Measurements from ENCODE around the gene LCOR. TPM values are rescaled to one million over a fixed set of nuclear protein-coding genes. Genes with fewer than 3 reads are reported as not detected.

The LCOR gene
- total RNA-seq, 1 experiment from 2014 or later = 39.2 TPM

DNA sequence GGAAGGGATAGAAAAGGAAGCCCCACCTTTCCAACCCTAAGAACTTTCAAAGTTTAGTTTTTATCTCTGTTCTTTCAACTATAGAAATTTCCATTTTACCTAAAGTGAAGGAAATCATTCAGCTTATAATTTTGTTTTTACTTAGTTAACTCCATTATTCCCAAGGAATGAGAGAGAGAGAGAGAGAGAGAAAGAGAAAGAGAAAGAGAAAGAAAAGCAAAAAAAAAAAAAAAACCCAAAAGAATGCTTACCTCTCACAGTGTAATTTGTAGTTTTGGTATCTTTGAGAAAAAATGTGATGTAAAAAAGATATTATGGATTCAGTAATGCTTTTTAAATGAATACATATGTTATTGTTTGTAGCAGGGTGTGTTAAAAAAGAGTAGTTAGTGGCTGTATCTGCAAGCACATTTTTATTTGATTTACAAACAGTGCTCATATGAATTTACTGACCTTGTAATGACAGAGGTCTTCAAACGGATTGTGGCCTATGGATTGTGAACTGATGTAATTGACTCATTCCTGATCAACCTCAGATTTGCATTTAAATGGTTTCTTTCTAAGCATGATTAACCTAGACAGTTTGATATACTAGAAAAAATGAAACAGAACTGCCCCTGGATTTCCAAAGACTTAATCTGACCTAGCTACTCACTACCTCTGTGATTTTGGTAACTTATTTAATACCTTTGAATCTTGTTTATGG, 64.9 kb downstream of the LCOR start:
- ChIA-PET POLR2A (ENCODE audit: low non-redundant PET) (no interaction called here), CTCF (no interaction called here)
- no peak for DNase-seq (ENCODE audit: low spot score)
- intact Hi-C loops (cut with micrococcal nuclease; ENCODE audit: unreplicated experiment) = no loop called here
- H3K4me3 ChIP-seq (ENCODE audit: low read depth, low read length, poor library complexity, severe bottlenecking) = no peak overlapping the region
- H3K4me1 ChIP-seq (ENCODE audit: insufficient read depth, low read length, poor library complexity, severe bottlenecking) = no peaks in the 10 kb centered on the region
- H3K27ac ChIP-seq (ENCODE audit: low read depth, low read length, poor library complexity, severe bottlenecking) = no peak overlapping the region
- TF ChIP-seq, protein P1, sequence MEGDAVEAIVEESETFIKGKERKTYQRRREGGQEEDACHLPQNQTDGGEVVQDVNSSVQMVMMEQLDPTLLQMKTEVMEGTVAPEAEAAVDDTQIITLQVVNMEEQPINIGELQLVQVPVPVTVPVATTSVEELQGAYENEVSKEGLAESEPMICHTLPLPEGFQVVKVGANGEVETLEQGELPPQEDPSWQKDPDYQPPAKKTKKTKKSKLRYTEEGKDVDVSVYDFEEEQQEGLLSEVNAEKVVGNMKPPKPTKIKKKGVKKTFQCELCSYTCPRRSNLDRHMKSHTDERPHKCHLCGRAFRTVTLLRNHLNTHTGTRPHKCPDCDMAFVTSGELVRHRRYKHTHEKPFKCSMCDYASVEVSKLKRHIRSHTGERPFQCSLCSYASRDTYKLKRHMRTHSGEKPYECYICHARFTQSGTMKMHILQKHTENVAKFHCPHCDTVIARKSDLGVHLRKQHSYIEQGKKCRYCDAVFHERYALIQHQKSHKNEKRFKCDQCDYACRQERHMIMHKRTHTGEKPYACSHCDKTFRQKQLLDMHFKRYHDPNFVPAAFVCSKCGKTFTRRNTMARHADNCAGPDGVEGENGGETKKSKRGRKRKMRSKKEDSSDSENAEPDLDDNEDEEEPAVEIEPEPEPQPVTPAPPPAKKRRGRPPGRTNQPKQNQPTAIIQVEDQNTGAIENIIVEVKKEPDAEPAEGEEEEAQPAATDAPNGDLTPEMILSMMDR (conservative IDR thresholded peaks at IDR 0.05; ENCODE audit: low read depth, low read length) = no peak
- no peak for TF ChIP-seq EZH2 (IDR thresholded peaks at IDR 0.05; ENCODE audit: borderline replicate concordance, low read depth, low read length, poor library complexity, severe bottlenecking)
- no peaks in the 10 kb centered on the region for H3K9me3 ChIP-seq (ENCODE audit: low read depth, low read length, poor library complexity, severe bottlenecking)
- H3K27me3 ChIP-seq (replicated peaks; ENCODE audit: insufficient read depth, low read depth, low read length, poor library complexity) = no peaks in the 10 kb centered on the region
- no peaks in the 10 kb centered on the region for H3K36me3 ChIP-seq (ENCODE audit: insufficient read depth, low read length, poor library complexity, severe bottlenecking)
- BruUV-seq (replicated peaks) = no TSS peak

DNA sequence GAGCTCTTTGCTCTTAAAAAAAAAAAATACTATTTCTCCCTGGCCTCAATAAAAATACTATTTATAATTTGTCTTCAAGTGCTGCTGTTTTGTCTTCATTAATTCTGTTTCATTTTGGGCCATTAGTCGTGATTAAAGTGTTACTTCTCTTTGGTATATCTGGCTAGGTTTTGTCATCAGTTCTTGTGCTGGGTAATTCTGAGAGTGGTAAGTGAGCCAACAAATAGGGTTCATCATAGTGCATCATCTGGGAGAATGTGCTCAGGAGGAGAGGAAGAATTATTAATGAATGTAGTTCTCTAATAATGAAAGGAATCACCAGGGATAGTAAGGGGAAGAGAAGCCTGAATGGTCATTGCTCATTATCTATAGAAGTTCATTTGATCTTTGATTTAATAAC, 70.0 kb downstream of the LCOR start:
- no peak for DNase-seq (ENCODE audit: low spot score)
- no peak for TF ChIP-seq EZH2 (IDR thresholded peaks at IDR 0.05; ENCODE audit: borderline replicate concordance, low read depth, low read length, poor library complexity, severe bottlenecking)
- TF ChIP-seq, protein P1 (conservative IDR thresholded peaks at IDR 0.05; ENCODE audit: low read depth, low read length) = no peak
- H3K27me3 ChIP-seq (replicated peaks; ENCODE audit: insufficient read depth, low read depth, low read length, poor library complexity) = no peaks in the 10 kb centered on the region
- CTCF ChIA-PET = no interaction called here
- intact Hi-C loops (cut with micrococcal nuclease; ENCODE audit: unreplicated experiment) = no loop called here
- no peaks in the 10 kb centered on the region for H3K36me3 ChIP-seq (ENCODE audit: insufficient read depth, low read length, poor library complexity, severe bottlenecking)
- no peak overlapping the region for H3K27ac ChIP-seq (ENCODE audit: low read depth, low read length, poor library complexity, severe bottlenecking)
- H3K4me3 ChIP-seq (ENCODE audit: low read depth, low read length, poor library complexity, severe bottlenecking) = no peak overlapping the region
- no peaks in the 10 kb centered on the region for H3K4me1 ChIP-seq (ENCODE audit: insufficient read depth, low read length, poor library complexity, severe bottlenecking)
- no peaks in the 10 kb centered on the region for H3K9me3 ChIP-seq (ENCODE audit: low read depth, low read length, poor library complexity, severe bottlenecking)
- BruUV-seq (replicated peaks) = no TSS peak
- POLR2A ChIA-PET (ENCODE audit: low non-redundant PET) = no interaction called here

DNA sequence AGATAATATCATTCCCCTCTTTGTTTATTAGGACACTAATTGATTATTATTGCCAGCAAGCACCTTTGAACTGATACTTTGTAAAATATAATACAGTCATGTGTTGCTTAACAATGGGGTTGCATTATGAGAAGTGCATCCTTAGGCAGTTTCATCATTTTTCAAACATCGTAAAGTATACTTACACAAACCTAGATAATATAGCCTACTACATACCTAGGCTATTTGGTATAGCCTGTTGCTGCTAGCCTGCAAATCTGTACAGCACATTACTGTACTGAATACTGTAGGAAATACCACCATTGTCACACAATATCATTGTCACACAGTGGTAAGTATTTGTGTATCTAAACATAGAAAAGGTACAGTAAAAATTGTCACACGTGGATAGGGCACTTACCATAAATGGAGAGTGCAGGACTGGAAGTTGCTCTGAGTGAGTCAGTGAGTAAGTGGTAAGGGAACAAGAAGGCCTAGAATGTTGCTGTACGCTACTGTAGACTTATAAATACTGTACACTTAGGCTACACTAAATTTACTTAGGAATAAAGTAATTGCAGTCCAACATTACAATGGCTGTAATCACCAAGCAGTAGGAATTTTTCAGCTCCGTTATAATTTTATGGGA, 70.7 kb downstream of the LCOR start:
- ChIA-PET CTCF (no interaction called here), POLR2A (ENCODE audit: low non-redundant PET) (no interaction called here)
- H3K36me3 ChIP-seq (ENCODE audit: insufficient read depth, low read length, poor library complexity, severe bottlenecking) = no peaks in the 10 kb centered on the region
- no peak overlapping the region for H3K27ac ChIP-seq (ENCODE audit: low read depth, low read length, poor library complexity, severe bottlenecking)
- no peaks in the 10 kb centered on the region for H3K9me3 ChIP-seq (ENCODE audit: low read depth, low read length, poor library complexity, severe bottlenecking)
- TF ChIP-seq, protein P1 (conservative IDR thresholded peaks at IDR 0.05; ENCODE audit: low read depth, low read length) = no peak
- TF ChIP-seq EZH2 (IDR thresholded peaks at IDR 0.05; ENCODE audit: borderline replicate concordance, low read depth, low read length, poor library complexity, severe bottlenecking) = no peak
- no TSS peak for BruUV-seq (replicated peaks)
- H3K4me1 ChIP-seq (ENCODE audit: insufficient read depth, low read length, poor library complexity, severe bottlenecking) = no peaks in the 10 kb centered on the region
- intact Hi-C loops (cut with micrococcal nuclease; ENCODE audit: unreplicated experiment) = no loop called here
- H3K4me3 ChIP-seq (ENCODE audit: low read depth, low read length, poor library complexity, severe bottlenecking) = no peak overlapping the region
- H3K27me3 ChIP-seq (replicated peaks; ENCODE audit: insufficient read depth, low read depth, low read length, poor library complexity) = no peaks in the 10 kb centered on the region
- no peak for DNase-seq (ENCODE audit: low spot score)

All from A673 (cell line).